RKO (cell line): ENCODE results near the gene ADI1.
"Not testable (repeated sequence)": the region's sequence is repeated elsewhere in the genome, so short reads cannot be mapped to it uniquely, and the experiment has no call there.

Source experiments
- DNase-seq: peaks from one replicate; pipeline ENCODE4 v3.0.0-alpha.2; 2016; ENCODE audit warnings: low spot score

The ADI1 gene

DNA sequence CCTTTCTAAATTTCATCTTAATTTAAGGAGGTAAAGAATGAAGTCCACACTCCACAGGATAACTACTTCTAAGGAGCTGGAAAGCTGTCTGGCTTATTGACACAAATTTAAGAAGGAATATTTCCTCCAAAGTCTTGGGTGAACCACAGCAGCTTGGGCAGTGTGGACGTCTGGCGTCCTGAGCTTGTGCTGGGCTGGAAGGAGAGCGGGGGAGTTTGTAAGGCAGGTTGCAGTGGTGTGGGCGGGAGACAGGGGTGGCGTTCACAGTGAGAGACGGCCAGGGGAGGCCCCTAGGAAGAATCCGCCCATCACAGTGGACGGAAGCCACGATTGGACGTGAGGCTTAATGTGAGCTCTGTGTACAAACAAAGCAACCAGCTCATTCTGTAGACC is 25.7 kb downstream of the ADI1 start:
- DNase-seq = no peak

DNA sequence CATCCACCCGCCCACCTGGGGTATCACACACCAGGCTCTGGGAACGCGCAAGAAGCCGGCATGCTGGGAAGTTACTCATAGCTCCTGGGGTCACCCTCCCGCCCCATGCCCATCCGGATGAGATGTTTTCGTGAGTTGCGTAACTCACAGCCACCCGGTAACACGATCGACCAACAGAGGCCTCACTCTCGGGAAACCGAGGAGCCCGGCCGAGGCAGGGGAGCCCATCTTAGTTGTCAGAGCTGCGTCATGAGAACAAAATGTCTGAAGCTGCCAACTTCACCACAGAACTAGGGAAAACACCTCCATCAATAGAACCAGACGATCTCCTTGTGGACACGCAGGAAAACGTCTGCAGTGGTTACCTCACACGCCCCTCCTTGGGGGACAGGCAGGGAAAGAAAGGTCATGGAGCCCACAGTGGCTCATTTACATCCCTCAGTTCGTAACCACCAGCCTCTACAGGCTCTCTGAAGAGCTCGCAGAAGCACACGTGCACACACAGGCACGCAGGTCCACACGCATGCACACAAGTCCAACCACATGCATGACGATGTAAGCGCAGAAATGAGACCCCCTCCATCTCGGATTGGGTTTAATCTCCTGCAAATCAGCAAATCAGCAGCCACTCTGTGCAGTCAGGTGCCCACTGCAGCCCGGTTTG is 26.2 kb downstream of the ADI1 start:
- no peak for DNase-seq

DNA sequence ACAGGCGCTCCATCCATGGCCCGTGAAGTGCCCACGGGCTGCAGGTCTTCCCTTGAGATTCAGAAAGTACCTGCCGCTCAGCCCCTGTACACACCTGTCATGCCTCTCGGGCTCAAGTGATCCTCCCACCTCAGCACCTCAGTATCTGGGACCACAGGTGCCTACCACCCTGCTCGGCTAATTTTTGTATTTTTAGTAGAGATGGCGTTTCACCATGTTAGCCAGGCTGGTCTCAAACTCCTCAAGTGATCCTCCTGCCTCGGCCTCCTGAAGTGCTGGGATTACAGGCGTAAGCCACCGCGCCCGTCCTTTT is 26.9 kb downstream of the ADI1 start:
- DNase-seq = not testable (repeated sequence)

DNA sequence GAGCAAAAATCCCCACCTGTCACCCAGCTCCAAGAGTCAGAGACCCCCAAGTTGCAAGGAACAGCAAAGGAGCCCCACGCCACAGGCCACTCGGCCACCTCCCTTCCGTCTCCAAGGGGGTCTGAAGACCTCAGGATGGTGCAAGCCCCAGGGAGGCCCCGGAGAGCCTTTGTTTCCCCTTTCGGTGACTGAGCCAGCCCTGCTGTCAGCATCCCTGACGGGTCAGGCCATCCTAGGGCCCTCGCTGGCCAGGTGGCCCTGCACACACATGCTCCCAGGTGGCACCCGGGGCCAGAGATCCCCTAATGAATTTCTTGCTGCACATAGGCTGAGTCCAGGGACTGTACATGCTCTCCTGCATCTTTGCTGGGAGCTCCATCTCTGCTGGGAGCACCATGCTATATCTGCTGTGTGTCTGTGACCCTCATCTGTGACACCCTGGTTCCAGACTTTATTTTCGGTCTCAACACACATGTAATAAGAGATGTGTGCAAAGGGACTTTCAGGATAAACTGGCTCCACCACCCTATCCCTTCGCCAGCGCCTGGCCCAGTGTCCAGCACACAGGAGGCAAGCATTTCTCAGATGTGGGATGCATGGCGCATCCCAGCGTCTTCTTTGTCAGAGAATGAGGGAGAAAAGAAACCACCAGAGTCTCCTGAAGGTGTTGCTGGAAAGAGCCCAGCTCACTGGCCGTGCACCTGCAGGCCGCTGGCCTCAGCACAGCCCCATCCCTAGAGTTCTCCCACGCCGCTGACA is 27.4 kb downstream of the ADI1 start:
- no peak for DNase-seq

DNA sequence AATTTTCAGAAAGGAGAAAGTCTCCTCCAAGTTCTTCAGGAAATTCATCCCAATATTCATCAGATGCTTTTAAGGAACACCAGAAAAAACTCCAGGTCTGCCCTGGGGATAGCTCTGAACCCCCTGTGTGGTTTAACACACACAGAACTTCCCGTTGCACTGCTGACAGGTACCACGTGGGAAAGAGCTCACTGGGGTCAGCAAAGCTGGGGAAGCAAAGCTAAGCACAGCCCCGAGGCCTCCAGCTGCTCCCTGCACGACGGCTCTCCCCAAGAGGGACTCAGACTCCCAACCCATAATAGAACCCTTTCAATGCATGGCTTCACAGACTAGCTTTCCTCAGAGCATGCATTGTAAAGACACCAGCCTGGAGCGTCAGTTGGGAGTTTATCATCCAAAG is 28.0 kb downstream of the ADI1 start:
- DNase-seq = no peak

DNA sequence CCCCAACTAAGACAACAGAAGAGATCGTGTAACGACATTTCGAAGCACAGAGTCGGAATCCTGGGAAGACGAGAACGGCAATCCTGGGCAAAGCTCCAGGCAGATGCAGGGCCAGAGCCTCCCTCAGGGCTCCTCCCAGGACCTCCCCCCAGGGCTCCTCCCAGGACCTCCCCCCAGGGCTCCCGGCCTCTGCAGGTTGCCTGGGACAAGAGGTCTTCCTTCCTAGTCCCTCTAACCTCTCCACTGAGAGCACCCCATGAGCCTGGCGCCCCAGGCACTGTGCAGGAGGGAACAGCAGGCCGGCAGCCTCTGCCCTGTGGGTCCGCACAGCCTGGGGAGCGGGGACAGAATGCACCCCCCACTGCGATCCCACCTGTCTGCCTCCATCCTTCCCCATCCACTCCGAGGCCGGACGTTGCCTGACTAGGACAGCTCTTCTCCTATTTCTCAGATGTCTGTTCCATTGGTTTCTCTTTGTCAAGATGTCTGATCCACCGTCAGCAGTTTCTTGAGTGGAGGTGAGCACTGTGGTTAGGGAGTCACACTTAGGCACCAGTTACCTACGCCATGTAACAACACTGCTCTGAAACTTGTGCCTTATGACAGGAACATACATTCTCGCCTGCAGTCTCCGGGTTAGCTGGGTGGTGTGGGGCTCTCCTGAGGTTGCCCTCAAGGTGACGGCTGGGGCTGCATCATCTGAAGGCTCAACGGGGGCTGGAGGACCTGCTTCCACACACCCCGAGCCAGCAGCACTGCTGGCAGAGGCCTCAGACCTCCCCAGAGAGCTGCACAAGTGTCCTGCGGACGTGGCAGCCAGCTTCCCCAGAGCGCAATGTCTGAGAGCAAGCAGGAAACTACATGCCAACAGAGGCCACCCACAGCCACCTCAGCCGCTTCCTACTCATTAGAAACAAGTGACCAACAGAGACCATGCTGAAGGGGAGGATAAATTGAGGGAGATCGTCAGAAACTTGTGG is 28.9 kb downstream of the ADI1 start:
- DNase-seq = no peak

DNA sequence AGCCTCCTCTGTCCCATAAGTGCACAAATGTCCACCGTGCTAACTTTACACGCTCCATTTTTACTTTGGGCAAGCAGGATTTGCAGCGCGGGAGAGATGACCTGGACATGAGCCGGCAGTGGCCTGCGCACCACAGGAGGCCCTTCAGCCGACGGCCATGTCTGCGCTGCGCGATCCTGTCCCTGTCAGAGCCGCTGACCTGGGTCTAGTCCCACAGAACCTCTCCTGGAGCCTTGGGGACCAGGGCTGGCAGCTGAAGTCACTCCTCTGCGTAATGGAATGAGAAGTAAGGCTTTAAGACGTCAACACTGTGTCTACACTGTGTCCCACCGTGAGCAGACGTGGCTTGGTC is 29.6 kb downstream of the ADI1 start:
- no peak for DNase-seq

DNA sequence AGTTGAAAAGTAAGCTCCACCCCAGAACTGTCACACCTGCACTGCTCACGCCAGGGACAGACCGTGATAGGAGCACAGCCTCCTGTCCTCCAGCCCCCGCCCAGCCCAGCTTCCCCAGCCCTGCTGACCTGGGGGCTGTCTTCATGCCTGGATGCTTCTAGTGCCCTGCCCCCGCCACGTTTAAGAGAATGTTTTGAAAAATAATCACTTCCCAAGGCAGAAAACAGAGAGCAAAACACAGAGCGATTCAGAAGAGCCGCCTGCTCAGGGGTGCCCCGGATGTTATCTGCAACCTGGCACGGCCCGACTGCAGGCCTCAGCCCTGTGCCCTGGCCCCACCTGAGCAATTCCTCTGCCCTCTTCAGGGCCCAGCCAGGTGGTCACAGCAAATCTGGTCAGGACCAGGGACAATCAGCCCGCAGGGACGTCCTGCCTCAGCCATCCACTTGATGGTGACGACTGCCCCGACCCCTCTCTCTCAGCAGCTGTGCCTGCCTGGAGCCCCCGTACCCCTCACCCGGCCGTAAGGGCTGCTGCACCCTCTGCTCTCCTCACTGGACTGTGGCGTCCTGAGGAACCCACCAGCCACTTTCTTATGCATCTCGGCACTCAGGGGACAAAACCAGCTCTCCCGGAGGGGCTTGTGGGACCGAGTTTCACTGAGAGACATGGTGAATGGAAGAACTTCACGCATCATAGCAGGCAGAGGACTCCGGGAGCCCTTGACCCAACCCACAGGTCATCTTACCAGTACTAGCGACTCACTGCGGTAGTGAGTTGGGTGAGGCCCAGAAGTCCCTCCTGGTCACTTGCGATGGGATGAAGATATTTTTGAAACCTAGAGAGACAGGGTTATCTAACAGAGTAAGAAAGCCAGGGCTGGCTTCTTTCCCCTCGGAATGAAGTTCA is 30.2 kb downstream of the ADI1 start:
- DNase-seq = no peak

DNA sequence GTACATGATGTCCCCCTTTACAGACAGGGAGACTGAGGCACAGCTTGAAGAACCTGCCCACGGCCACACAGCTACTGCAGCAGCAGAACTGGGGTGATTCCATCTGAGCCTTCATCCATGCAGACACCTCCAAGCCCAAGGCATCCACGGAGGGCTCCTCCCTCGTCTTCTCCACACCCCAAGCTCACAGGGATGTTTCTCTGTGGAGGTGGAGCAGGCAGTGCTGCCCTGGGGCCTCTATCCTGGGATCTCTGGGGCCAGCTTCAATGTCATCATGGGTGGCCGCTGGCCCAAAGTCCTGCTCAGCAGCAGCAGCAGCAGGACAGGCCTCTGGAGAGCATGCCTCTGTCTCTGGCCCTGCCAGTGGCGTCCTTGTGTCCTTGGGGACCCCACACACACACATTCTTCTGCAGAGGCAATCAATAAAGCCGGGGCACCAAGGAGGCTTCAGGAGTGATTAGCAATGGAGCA is 31.2 kb downstream of the ADI1 start:
- no peak for DNase-seq

DNA sequence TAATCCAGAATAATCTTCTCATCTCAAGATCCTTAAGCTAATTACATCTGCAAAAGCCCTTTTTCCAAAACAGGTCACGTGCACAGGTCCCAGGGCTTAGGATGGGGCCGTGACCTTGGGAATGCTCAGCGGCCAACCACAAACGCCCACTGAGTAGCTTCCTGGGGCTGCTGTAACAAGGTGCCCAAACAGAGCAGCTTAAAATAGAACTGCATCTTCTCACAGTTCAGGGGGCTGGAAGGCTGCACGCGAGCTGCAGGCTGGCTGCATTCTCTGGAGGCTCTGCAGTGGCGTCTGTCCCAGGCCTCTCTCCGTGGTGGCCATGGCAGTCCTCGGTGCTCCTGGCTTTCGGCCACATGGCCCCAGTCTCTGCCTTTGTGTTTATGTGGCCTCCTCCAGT is 31.9 kb downstream of the ADI1 start:
- no peak for DNase-seq

DNA sequence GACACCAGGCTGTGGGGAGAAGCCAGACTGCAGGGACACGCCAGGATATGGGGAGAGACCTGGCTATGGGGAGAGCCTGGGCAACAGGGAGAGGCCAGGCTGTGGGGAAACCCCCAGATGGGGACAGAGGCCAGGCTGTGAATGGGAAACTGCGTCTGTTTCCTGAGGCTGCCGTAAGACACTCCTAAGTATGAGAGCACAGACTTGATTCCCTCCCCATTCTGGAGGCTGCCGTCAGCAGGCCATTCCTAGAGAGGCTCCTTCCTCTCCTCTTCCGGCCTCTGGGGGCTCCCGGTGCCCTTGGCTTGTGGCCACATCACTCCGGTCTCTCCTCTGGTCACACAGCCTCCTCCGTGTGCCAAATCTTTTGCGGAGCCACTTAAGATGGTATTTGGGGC is 32.3 kb downstream of the ADI1 start:
- no peak for DNase-seq

DNA sequence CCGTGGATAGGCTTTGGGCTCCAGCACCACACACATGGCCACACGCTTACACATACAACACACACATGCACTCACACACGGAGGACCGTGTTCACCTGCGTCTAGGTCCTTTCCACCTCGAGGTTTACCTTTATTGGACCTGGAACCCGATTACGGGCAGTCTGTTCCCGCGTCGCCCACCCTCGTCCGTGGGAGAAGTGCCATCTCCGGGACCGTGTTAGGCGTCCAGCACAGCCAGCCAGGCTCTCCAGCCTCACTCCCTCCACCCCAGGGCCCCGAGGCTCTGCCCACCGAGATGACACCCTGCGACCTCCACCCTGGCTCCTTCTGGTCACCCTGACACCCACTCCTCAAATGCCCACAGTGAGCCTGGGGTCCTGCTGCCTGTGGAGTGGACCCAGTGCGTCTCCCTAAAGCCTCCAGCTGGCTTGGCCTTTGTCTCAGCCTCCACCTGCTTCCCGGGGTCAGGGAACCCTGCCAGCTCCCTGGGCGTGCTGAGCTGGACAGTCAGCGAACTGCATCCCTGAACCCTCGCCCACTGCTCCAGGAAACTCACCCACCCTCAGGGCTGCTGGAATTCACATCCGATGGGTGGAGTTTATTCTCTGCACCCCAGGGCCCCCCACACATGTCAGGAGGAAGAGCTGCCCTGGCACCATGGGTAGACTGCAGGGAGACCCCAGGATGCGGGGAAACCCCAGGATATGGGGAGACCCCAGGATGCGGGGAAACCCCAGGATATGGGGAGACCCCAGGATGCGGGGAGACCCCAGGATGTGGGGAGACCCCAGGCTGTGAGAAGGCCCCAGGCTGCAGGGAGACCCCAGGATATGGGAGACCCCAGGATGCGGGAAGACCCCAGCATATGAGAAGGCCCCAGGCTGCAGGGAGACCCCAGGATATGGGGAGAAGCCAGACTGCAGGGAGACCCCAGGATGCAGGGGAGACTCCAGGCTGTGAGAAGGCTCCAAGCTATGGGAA is 33.0 kb downstream of the ADI1 start:
- no peak for DNase-seq

DNA sequence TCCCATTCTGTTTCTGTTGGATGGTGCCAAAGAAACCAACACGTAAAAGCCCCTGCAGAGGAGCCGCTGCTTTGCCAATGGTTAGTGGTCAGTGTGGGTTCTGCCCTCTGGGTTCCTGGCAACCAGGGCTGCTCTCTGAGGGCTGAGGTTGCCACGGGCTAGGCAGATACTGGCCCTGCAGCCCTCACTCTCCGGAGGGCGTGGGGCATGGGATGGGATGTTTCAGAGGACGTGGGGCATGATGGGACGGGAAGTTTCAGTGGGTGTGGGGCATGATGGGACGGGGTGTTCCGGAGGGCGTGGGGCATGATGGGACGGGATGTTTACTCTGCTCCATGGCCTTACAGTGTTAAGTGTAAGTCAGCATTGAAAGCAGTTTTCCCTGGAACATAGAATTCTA is 34.2 kb downstream of the ADI1 start:
- no peak for DNase-seq

DNA sequence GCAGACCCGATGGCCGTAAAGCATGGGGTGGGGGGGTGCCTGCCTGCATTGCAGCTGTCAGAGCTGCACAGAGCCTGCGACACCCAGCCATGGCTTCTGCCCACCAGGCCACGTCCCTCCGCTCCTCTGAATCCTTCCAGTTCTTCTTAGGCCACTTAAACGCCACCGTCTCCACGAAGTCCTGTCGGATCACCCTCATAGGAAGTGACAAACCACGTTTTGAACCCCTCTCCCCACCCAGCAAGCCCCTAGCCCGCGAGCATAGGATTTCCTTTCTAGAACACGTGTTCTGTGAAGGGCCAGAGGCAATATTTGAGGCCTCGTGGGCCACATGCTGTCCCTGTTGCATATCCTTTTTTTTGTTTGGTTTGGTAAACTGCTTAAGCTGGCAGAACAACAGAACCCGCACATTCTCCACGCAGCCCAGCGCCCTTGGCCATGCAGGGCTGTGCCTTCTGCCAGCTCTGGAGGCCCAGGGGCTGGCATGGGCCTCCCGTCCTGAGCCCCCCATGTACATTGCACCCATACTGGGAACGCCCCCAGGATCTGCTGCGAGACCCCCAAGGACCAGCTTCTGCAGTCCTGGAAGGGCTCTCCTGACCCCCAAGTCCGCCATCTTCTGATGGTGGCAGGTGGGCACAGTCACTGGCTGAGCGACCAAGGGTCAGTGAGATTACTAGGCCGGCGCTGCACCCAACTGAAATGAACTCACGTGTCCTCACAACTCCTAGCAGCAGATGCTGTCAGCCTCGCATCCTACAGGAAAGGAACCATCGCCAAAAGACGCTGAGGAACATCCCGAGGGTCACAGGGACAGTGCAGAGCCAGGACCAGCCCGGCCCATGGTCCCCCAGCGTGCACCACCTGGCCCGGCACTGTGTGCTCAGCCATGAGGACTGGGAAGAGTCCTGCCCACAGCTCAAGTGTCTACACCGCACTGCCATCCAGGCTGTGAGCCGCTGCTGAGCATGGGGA is 35.1 kb downstream of the ADI1 start:
- no peak for DNase-seq

DNA sequence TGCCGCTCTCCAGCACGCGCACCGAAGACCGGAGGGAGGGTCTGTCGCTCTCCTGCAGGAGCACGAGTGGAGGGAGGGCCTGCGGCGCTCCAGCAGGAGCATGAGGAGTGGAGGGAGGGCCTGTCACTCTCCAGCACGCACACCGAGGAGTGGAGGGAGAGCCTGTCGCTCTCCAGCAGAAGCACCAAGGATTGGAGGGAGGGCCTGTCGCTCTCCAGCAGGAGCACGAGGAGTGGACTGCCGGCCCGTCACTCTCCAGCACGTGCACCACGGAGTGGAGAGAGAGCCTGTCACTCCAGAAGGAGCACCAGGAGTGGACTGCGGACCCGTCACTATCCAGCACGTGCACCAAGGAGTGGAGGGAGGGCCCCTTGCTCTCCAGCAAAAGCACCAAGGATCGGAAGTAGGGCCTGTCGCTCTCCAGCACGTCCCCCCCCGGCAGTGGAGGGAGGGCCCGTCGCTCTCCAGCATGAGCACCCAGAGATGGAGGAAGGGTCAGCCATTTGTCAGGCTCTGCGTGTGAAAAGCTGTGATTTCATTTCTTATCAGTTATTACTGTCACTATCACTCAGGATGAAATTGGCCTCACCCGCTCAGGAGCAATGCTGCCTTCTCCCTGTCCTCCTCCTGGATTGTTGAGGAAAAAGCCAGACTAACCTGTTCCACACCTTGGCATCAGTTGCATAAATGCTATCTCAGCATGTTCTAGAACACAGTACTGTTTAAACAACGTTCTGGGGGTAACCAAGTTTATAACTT is 35.9 kb downstream of the ADI1 start:
- no peak for DNase-seq

DNA sequence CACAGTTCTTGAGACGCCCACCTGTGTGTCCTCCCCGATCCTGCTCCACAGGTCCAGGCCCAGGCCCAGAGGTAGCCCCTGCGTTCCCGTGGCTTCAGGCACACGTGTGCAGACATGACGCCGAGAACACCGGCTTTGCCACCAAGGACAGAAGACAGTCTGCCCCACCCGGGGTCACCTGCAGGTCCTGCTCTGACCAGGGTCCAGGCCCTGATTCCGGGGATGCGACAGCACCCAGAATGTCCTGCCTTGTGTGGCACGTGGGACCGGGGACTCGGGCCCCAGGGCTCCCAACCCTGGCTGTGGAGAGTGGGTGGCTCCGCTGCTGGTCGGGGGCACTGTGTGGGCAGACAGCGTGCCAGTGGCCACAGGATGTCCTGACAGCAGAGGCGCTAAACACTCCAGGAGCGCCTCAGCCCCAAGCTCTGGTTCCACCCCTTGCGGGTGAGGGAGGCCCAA is 36.9 kb downstream of the ADI1 start:
- DNase-seq = no peak

DNA sequence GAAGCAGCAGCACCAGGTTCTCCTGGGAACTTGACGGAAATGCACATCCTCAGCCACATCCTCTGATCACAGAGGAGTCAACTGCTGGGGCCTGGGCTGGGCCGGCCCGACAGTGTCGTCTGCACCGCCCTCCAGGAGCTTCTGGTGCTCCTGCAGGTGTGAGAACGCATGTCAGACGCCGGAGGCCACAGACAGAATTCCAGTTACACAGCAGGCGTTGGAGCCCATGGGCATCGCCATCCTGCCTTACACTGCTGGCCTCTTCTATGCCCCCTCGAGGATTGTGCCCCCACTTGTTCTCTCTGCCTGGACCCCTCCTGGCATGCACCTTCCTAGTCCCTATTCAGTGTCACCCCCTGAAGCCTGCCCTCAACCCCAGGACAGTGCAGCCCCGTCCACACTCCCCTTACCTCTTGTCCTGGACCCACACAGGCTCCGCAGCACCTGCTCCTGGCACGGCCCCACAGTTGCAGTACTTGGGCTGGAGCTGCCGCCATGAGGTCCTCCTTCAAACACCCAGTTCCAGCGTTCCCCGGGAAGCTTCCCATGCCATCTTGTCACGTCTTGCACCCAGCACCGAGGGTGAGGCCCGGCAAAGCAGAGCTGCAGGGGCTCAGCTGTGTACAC is 37.5 kb downstream of the ADI1 start:
- no peak for DNase-seq

DNA sequence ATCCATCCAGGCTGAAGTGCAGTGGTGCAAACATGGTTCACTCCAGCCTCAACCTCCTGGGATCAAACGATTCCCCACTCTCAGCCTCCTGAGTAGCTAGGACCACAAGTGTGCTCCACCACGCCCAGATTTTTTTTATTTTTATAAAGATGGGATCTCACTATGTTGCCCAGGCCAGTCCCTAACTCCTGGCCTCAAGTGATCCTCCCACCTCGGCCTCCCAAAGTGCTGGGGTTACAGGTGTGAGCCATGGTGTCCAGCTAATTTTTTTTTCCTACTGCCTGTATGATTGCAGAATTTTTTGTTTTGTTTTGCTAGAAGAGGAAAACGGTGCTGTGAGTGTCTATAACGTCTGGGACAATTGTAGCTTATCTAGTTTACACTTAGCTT is 38.3 kb downstream of the ADI1 start:
- no peak for DNase-seq
